ENCODE data around the gene KIF3A. TPM values are rescaled to one million over a fixed set of nuclear protein-coding genes. Genes with fewer than 3 reads are reported as not detected.

Gene KIF3A
- total and polyA plus RNA-seq, 2 of the 8 experiments (the other 6 are each of a cell fraction or from before 2014, with no cell fraction given): 3.1 to 13.1 TPM

GRCh38 chr5:132687995-132688394, 49.4 kb downstream of the KIF3A start:
- Histone ChIP-seq H3K27ac (ENCODE audit: low read depth, low read length) (no peak overlapping the region), H2AFZ (ENCODE audit: low read length) (no peak overlapping the region), H3K4me2 (ENCODE audit: insufficient read depth in 1 of 2, low read depth in 2 of 2, low read length in 2 of 2) (no peak overlapping the region), H4K8ac (ENCODE audit: extremely low read depth, insufficient read depth, low read length) (no peak overlapping the region), H3K4ac (replicated peaks; ENCODE audit: insufficient read length, low read depth, low read length) (no peak overlapping the region), H2BK120ac (replicated peaks; ENCODE audit: low read depth, low read length) (no peak overlapping the region), H3K9me3 (ENCODE audit: insufficient read depth in 2 of 2, low read depth in 1 of 2, low read length in 1 of 2) (no peaks in the 10 kb centered on the region), H3K23ac (ENCODE audit: insufficient read length) (no peak overlapping the region), H3K56ac (replicated peaks; ENCODE audit: insufficient read length, low read depth, low read length) (no peak overlapping the region), H2BK20ac (ENCODE audit: low read length) (no peak overlapping the region), H4K5ac (ENCODE audit: insufficient read length, low read depth, low read length) (no peak overlapping the region), H4K20me1 (replicated peaks in 1 of 2; ENCODE audit: control insufficient read depth in 1 of 2, insufficient read depth in 2 of 2, low read length in 2 of 2) (no peaks in the 10 kb centered on the region), H3K14ac (ENCODE audit: insufficient read length) (no peak overlapping the region), H3K79me1 (ENCODE audit: low read depth, low read length) (no peaks in the 10 kb centered on the region), H3K79me2 (ENCODE audit: control insufficient read depth in 1 of 2, insufficient read depth in 2 of 2, low read length in 2 of 2) (no peaks in the 10 kb centered on the region), H2BK5ac (ENCODE audit: low read depth, low read length) (no peak overlapping the region), H4K91ac (replicated peaks; ENCODE audit: insufficient read length, low read length) (no peak overlapping the region), H3K36me3 (ENCODE audit: control insufficient read depth in 2 of 4, insufficient read depth in 4 of 4, low read length in 3 of 4) (no peaks in the 10 kb centered on the region), H3K4me3 (ENCODE audit: extremely low read depth in 1 of 4, insufficient read depth in 2 of 4, low read depth in 3 of 4, low read length in 4 of 4) (no peak overlapping the region), H2BK15ac (ENCODE audit: low read length) (no peak overlapping the region), H3K27me3 (replicated peaks in 1 of 4; ENCODE audit: control insufficient read depth in 3 of 4, extremely low read depth in 1 of 4, insufficient read depth in 3 of 4, low read length in 3 of 4) (no peaks in the 10 kb centered on the region), H2BK12ac (ENCODE audit: low read depth, low read length) (no peak overlapping the region), H2AK5ac (ENCODE audit: low read depth, low read length) (no peak overlapping the region), H3K4me1 (replicated peaks in 1 of 4; ENCODE audit: control insufficient read depth in 3 of 4, insufficient read depth in 4 of 4, low read length in 3 of 4) (no peaks in the 10 kb centered on the region), H3K23me2 (ENCODE audit: low read depth, low read length) (no peaks in the 10 kb centered on the region; the same call in 1 of the 2 replicates), H3K9ac (replicated peaks in 1 of 4; ENCODE audit: extremely low read depth in 1 of 4, low read depth in 3 of 4, low read length in 3 of 4) (no peak overlapping the region), H3K18ac (ENCODE audit: extremely low read depth, low read length) (no peak overlapping the region)
- 97% methylated on average over 5 of the region's 5 CpGs; no CpG with 5 or more reads in 1 of the 2 experiments for WGBS, 2 experiments (ENCODE audit: extremely low coverage in 1 of 2, insufficient coverage in 1 of 2, insufficient read length in 1 of 2, insufficient replicate concordance in 2 of 2, low coverage in 1 of 2, low lambda C conversion rate in 2 of 2, missing lambda C conversion rate in 1 of 2)
- FAIRE-seq: no peak
- DNase-seq (ENCODE audit: low read depth in 1 of 2, low spot score in 2 of 2): no peak
- CTCF ChIA-PET (ENCODE audit: partially characterized antibody): interaction anchor here (0.6 to 3.1 kb wide), 6 partner anchors 10 to 280 kb away, joined by 3 to 18 read pairs (median 3); no protein-coding TSS in a partner anchor
- POLR2A ChIA-PET (ENCODE audit: partially characterized antibody): no interaction called here
- no peak for TF ChIP-seq ATF3 (IDR thresholded peaks at IDR 0.05; ENCODE audit: insufficient read depth, low read depth, low read length)
- no peak for TF ChIP-seq YY1 (IDR thresholded peaks at IDR 0.05; ENCODE audit: low read depth, low read length)
- TF ChIP-seq SP1 (IDR thresholded peaks at IDR 0.05; ENCODE audit: low read depth, low read length): no peak
- no peak for TF ChIP-seq SP4 (IDR thresholded peaks at IDR 0.05; ENCODE audit: low read length)
- TF ChIP-seq ATF2 (IDR thresholded peaks at IDR 0.05; ENCODE audit: low read length): no peak
- TF ChIP-seq SIRT6 (IDR thresholded peaks at IDR 0.05; ENCODE audit: low read length): no peak
- TF ChIP-seq MAX (IDR thresholded peaks at IDR 0.05): no peak
- no peak for TF ChIP-seq JUND (IDR thresholded peaks at IDR 0.05; ENCODE audit: low read length)
- TF ChIP-seq BRCA1 (IDR thresholded peaks at IDR 0.05; ENCODE audit: low read depth, low read length): no peak
